PFSK-1 (cell line): ENCODE data around the gene SLC9A5.

ENCODE experiments used
- SIN3A ChIP-seq: IDR thresholded peaks from 2 replicates; pipeline ENCODE4 v1.6.1; 2012; ENCODE audit warnings: mild to moderate bottlenecking, low read length, moderate library complexity, borderline replicate concordance; ENCODE audit not compliant: insufficient read depth
- TF ChIP-seq, protein P1 (sequence below), 2 experiments: IDR thresholded peaks; 2 replicates each; pipeline versions ENCODE4 v1.6.1 to v1.8.0; 2011 to 2012; ENCODE audit warnings: low read depth in 2 of 2, low read length in 2 of 2, control low read depth in 1 of 2, inconsistent platforms in 1 of 2, mild to moderate bottlenecking in 1 of 2, moderate library complexity in 1 of 2; ENCODE audit not compliant: insufficient read depth in 1 of 2

DNA sequence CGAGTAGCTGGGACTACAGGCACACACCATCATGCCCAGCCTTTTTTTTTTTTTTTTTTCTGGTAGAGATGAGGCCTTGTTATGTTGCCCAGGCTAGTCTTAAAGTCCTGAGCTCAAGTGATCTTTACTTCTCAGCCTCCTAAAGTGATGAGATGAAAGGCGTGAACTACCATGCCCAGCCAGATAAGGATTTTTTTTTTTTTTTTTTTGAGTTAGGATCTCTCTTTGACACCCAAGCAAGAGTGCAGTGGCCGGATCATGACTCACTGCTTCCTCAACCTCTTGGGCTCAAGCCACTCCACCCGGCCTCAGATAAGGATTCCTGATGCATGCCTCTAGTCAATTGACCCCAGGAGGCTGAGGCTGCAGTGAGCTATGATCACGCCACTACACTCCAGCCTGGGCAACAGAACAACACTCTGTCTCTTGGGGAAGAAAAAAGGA lies 19.4 kb downstream of the SLC9A5 start:
- TF ChIP-seq, protein P1, sequence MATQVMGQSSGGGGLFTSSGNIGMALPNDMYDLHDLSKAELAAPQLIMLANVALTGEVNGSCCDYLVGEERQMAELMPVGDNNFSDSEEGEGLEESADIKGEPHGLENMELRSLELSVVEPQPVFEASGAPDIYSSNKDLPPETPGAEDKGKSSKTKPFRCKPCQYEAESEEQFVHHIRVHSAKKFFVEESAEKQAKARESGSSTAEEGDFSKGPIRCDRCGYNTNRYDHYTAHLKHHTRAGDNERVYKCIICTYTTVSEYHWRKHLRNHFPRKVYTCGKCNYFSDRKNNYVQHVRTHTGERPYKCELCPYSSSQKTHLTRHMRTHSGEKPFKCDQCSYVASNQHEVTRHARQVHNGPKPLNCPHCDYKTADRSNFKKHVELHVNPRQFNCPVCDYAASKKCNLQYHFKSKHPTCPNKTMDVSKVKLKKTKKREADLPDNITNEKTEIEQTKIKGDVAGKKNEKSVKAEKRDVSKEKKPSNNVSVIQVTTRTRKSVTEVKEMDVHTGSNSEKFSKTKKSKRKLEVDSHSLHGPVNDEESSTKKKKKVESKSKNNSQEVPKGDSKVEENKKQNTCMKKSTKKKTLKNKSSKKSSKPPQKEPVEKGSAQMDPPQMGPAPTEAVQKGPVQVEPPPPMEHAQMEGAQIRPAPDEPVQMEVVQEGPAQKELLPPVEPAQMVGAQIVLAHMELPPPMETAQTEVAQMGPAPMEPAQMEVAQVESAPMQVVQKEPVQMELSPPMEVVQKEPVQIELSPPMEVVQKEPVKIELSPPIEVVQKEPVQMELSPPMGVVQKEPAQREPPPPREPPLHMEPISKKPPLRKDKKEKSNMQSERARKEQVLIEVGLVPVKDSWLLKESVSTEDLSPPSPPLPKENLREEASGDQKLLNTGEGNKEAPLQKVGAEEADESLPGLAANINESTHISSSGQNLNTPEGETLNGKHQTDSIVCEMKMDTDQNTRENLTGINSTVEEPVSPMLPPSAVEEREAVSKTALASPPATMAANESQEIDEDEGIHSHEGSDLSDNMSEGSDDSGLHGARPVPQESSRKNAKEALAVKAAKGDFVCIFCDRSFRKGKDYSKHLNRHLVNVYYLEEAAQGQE (IDR thresholded peaks at IDR 0.05; ENCODE audit: insufficient read depth in 1 of 2, low read depth in 2 of 2, low read length in 2 of 2), result no peak
- no peak for TF ChIP-seq SIN3A
